HG03571 (cell line): ENCODE data around the gene TRABD2A.

Experiments used
- ATAC-seq: cut with Tn5 transposase; IDR thresholded peaks from one replicate; pipeline ENCODE4 v1.9.1; 2021; ENCODE audit not compliant: unreplicated experiment

The TRABD2A gene

GRCh38 chr2:84905181-84906107 lies 24.6 kb upstream of the TRABD2A start, which contains the start of gene TMSB10:
Gene TMSB10 (plus strand): TSS chr2:84905656.
- ATAC-seq: peak; percentile 64

GRCh38 chr2:84904717-84905174 lies 23.9 kb upstream of the TRABD2A start:
- ATAC-seq: no peak

GRCh38 chr2:84904151-84904550 lies 23.3 kb upstream of the TRABD2A start:
- ATAC-seq: no peak

- no peak for ATAC-seq
These were observed 21.6 kb upstream of the TRABD2A start for GRCh38 chr2:84902526-84902925.

GRCh38 chr2:84901593-84902120 lies 20.8 kb upstream of the TRABD2A start:
- ATAC-seq: no peak

- ATAC-seq: no peak
These were observed 20.1 kb upstream of the TRABD2A start for GRCh38 chr2:84900971-84901370.

- no peak for ATAC-seq
These were observed 18.7 kb upstream of the TRABD2A start for GRCh38 chr2:84899304-84900204.

- ATAC-seq: no peak
These were observed 16.9 kb upstream of the TRABD2A start for GRCh38 chr2:84897773-84898172.

GRCh38 chr2:84896567-84896966 lies 15.7 kb upstream of the TRABD2A start:
- no peak for ATAC-seq

GRCh38 chr2:84894758-84895520 lies 14.1 kb upstream of the TRABD2A start:
- ATAC-seq: no peak

- no peak for ATAC-seq
These were observed 13.3 kb upstream of the TRABD2A start for GRCh38 chr2:84894131-84894586.

- no peak for ATAC-seq
These were observed 10.6 kb upstream of the TRABD2A start for GRCh38 chr2:84891355-84892010.

- no peak for ATAC-seq
These were observed 8.4 kb upstream of the TRABD2A start for GRCh38 chr2:84889332-84889731.

GRCh38 chr2:84888401-84889276 lies 7.8 kb upstream of the TRABD2A start:
- peak; percentile 91 for ATAC-seq

GRCh38 chr2:84886791-84887190 lies 5.9 kb upstream of the TRABD2A start:
- ATAC-seq: no peak

GRCh38 chr2:84885111-84885510 lies 4.2 kb upstream of the TRABD2A start:
- no peak for ATAC-seq

- ATAC-seq: no peak
These were observed 3.6 kb upstream of the TRABD2A start for GRCh38 chr2:84884449-84884848.

GRCh38 chr2:84882775-84883550 lies 2.1 kb upstream of the TRABD2A start:
- no peak for ATAC-seq
